T1000 (cell line): ENCODE measurements around the gene APCDD1.
"Not testable (repeated sequence)": the region's sequence is repeated elsewhere in the genome, so short reads cannot be mapped to it uniquely, and the experiment has no call there.

Experiments used
- DNase-seq: peaks from one replicate; lab custom pipeline; 2025; ENCODE audit warnings: mixed read lengths; lab: John Stamatoyannopoulos, UW

APCDD1 gene

GRCh38 chr18:10490401-10491165 lies 36.1 kb downstream of the APCDD1 start:
- no peak for DNase-seq

- DNase-seq, result no peak
Observed at GRCh38 chr18:10495936-10496335, 41.5 kb downstream of the APCDD1 start.

- DNase-seq, result no peak
Observed at GRCh38 chr18:10497206-10497749, 42.8 kb downstream of the APCDD1 start.

GRCh38 chr18:10499230-10499629 lies 44.8 kb downstream of the APCDD1 start:
- no peak for DNase-seq

- DNase-seq, result no peak
Observed at GRCh38 chr18:10500038-10500437, 45.6 kb downstream of the APCDD1 start.

- no peak for DNase-seq
Observed at GRCh38 chr18:10504723-10505122, 50.3 kb downstream of the APCDD1 start.

- DNase-seq, result not testable (repeated sequence)
Observed at GRCh38 chr18:10505892-10506291, 51.5 kb downstream of the APCDD1 start.

GRCh38 chr18:10508591-10508990 lies 54.2 kb downstream of the APCDD1 start:
- no peak for DNase-seq

- DNase-seq, result no peak
Observed at GRCh38 chr18:10511236-10511635, 56.8 kb downstream of the APCDD1 start.

GRCh38 chr18:10514082-10514481 lies 59.6 kb downstream of the APCDD1 start:
- DNase-seq, result no peak

GRCh38 chr18:10514601-10515000 lies 60.2 kb downstream of the APCDD1 start:
- DNase-seq, result no peak

GRCh38 chr18:10515456-10515855 lies 61.0 kb downstream of the APCDD1 start:
- no peak for DNase-seq

GRCh38 chr18:10516078-10516477 lies 61.6 kb downstream of the APCDD1 start:
- DNase-seq, result no peak

- DNase-seq, result no peak
Observed at GRCh38 chr18:10518595-10519255, 64.3 kb downstream of the APCDD1 start.

- no peak for DNase-seq
Observed at GRCh38 chr18:10519366-10519765, 64.9 kb downstream of the APCDD1 start.

GRCh38 chr18:10519999-10520935 lies 65.8 kb downstream of the APCDD1 start:
- peak; percentile 46 for DNase-seq

GRCh38 chr18:10521566-10521965 lies 67.1 kb downstream of the APCDD1 start:
- no peak for DNase-seq

- DNase-seq, result no peak
Observed at GRCh38 chr18:10522574-10522973, 68.1 kb downstream of the APCDD1 start.

GRCh38 chr18:10523544-10523943 lies 69.1 kb downstream of the APCDD1 start:
- no peak for DNase-seq

- no peak for DNase-seq
Observed at GRCh38 chr18:10524507-10525370, 70.3 kb downstream of the APCDD1 start.

GRCh38 chr18:10525371-10525691 lies 70.9 kb downstream of the APCDD1 start:
- no peak for DNase-seq
